Stimulated activated CD4-positive, alpha-beta T cell treated with anti-CD3 and anti-CD28 coated beads, Interleukin-4, amount 100 ng/mL, for 1 hour (primary cell): ENCODE measurements around the gene SLC22A31.

Experiments used
- DNase-seq: peaks from one replicate; pipeline ENCODE4 v3.0.0-alpha.2; 2020

SLC22A31 gene

DNA sequence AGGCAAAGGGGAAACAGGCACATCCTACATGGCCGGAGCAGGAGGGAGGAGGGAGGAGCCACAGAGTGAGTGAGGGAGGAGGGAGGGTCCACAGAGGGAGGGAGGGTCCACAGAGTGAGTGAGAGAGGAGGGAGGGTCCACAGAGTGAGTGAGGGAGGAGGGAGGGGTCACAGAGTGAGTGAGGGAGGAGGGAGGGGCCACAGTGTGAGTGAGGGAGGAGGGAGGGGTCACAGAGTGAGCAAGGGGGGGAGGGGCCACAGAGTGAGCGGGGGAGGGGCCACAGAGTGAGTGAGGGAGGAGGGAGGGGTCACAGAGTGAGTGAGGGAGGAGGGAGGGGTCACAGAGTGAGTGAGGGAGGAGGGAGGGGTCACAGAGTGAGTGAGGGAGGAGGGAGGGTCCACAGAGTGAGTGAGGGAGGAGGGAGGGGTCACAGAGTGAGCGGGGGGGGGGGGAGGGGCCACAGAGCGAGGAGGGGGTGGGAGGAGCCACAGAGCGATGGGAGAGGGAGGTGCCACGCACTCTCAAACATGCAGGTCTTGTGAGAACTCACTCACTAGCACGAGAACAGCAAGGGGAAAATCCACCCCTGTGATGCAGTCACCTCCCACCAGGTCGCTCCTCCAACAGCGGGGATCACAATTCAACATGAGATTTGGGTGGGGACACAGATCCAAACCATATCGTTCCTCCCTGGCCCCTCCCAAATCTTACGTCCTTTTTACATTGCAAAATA, 53.1 kb downstream of the SLC22A31 start:
- DNase-seq, result no peak

- DNase-seq, result no peak
Measured at GRCh38 chr16:89146211-89147005, 53.9 kb downstream of the SLC22A31 start.
